HG03521 (cell line): ENCODE results near the gene POLE.
"Not testable (repeated sequence)": the region's sequence is repeated elsewhere in the genome, so short reads cannot be mapped to it uniquely, and the experiment has no call there.

ENCODE experiments used
- ATAC-seq: cut with Tn5 transposase; IDR thresholded peaks from one replicate; pipeline ENCODE4 v1.9.1; 2021; ENCODE audit warnings: mild to moderate bottlenecking, moderate library complexity; ENCODE audit not compliant: unreplicated experiment

Gene POLE

DNA sequence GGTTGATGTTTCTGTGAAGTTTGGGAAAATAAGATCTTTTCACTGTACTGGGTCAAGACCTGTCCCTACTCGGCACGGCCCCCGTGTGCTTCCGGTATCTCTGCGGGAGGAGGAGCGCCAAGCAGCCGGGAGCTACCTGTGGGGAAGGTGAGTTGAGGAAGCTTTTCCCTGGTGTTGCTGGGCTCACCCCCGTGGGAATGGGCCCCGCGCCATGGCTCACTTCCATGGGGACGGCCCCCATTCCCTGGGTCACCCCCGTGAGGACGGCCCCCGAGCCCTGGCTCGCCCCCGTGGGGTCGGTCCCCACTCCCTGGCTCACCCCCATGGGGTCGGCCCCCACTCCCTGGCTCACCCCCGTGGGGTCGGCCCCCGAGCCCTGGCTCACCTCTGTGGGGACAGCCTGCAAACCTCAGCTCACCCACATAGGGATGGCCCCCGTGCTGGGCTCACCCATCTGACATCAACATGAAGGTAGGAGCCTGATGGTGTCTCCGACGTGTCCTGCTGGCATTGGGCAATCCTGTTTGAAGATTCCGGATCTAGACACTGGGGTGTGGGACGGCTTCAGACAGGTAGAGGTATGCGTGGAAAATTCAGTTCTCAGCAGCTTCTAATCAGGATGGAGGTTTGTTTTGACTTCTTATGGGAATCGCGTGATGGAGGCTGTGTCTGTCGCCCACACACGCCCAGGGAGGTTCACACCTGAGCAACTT is 85.8 kb downstream of the POLE start:
- ATAC-seq = no peak

DNA sequence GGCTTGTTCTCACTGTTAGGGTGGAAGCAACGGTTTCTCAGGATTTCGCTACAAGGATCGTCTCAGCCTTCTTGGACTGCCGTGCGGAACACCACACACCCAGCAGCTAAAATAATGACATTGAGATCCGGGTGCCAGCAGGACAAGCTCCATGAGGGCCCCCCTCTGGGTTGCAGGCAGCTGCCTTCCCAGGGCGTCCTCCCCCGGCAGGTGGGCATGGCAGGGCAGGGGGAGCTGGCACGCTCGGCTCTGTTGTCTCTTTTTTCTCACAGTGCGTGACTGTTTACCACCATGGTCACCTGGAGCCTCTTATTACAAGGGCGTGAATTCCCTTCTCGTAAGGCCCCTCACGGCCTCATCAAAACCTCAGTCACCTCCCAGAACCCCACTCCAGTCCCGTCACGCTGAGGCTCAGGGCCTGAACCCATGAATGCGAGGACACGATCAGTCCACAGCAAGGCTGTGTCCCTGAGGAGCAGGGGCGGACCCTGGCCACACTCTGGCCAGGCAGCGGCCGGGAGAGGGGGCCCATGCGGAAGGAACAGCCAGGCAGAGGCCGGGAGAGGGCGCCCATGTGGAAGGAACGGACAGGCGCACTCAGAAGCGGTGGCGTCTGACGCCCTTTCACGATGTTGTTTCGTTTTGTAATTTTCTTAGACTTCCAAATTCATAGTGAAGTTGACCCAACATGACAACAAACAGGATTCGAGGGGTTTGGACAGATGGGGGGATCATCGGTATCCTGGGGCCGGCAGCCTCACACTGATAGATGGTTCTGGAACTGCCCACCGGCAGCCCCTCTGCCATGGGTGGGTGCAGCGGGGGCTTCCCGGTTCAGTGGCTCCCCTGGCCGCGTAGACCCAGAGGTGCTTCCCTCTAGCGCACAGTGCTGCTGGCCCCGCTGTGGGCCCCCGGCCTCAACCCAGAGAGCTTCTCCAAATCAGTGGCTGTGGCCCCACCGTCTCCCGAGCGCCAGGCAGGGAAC is 86.8 kb downstream of the POLE start:
- no peak for ATAC-seq

DNA sequence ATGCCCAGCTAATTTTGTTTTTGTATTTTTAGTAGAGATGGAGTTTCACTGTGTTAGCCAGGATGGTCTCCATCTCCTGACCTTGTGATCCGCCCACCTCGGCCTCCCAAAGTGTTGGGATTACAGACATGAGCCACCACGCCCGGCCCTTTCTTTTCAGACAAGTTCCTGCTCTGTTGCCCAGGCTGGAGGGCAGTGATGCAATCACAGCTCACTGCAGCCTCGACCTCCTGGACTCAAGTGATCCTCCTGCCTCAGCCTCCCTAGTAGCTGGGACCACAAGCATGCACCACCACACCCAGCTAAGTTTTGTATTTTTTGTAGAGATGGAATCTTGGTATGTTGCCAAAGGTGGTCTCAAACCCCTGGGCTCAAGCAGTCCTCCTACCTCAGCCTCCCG is 87.6 kb downstream of the POLE start:
- ATAC-seq = not testable (repeated sequence)

DNA sequence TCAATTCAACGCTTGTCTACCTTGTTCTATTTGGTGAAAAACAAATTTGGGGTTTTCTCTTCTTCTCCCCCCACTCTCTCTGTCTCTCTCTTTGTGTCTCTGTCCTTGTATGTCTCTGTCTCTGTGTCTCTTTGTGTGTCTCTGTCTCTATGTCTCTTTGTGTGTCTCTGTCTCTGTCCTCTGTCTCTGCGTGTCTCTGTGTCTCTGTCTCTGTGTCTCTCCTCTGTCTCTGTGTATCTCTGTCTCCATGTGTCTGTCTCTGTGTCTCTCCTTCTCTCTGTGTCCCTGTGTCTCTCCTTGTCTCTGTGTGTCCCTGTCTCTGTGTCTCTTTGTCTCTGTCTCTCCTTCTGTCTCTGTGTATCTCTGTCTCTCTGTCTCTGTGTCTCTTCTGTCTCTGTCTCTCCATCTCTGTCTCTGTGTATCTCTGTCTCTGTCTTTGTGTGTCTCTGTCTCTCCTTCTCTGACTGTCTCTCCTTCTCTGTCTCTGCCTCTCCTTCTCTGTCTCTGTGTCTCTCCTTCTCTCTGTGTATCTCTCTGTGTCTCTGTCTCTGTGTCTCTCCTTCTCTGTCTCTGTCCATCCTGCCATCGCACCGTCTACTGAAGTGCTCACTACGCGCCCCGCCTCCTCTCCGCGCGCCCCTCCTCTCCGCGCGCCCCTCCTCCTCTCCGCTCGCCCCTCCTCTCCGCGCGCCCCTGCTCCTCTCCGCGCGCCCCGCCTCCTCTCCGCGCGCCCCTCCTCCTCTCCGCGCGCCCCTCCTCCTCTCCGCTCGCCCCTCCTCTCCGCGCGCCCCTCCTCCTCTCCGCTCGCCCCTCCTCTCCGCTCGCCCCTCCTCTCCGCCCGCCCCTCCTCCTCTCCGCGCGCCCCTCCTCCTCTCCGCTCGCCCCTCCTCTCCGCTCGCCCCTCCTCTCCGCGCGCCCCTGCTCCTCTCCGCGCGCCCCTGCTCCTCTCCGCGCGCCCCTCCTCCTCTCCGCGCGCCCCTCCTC is 89.5 kb downstream of the POLE start:
- ATAC-seq = no peak

DNA sequence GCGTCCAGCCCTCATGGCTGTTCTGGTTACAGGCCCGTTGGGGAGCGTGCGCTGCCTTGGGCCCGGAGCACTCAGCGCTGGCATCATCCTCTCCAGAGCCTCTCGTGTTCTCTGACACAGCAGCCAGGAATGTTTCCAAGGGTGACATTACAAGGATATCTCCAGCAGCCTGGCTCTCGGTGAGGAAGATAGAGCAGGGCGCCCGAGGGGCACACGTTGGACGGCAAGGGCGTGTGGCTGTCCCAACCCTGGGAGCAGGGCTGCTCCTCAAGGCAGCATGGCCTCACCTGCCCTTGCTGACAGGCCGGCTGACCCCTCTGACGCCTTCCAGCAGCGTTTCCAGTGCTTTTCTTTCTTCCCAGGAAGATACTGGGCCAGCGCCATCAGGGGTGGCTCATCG is 91.1 kb downstream of the POLE start:
- no peak for ATAC-seq

DNA sequence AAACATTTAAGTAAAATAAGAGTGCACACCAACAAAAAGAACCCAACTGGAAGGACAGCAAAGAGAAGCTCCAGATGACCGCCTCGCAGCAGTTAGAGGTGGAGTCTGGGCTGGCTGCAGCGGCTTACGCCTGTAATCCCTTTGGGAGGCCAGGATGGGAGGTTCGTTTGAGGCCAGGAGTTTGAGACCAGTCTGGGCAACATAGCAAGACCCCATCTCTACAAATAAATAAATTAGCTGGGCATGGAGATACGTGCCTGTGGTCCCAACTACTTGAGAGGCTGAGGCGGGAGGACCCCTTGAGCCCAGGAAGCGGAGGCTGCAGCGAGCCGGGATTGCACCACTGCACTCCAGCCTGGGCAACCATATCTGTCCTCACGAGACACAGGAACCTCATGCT is 92.0 kb downstream of the POLE start:
- no peak for ATAC-seq

DNA sequence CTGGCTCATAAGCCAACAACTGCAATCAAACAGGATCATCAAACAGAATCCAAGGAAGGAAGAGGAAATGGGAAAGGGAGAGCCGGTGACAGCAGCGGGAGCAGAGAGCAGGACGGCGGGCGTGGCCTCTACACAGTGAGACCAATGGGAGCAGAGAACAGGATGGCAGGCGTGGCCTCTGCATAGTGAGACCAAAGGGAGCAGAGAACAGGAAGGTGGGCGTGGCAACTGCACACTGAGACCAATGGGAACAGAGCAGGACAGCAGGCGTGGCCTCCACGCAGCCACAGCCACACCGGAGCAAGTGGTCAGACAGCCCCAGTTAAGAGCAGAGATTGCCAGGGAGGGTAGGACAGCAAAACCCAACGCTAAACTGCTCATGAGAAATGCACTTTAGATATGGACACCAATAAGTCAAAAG is 93.2 kb downstream of the POLE start:
- ATAC-seq = no peak

DNA sequence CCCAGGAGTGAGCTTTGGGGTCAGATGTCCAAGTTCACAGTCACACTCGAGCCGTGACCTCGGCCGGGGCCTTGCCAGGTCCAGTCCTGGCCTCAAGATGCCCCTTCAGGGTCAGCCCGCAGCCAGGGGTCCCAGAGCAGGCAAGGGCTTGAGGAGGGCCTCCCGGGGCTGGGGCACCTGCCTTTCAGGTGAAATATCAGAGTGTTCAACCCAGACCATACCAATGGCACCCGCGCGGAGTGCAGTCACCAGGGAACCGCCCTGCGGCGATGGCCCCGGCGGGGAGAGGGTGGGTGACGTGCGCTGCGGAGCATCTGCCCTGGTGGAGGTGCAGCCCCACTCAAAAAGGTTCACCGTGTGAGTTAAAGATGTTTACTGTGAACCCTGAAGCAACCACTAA is 93.6 kb downstream of the POLE start:
- ATAC-seq = no peak

DNA sequence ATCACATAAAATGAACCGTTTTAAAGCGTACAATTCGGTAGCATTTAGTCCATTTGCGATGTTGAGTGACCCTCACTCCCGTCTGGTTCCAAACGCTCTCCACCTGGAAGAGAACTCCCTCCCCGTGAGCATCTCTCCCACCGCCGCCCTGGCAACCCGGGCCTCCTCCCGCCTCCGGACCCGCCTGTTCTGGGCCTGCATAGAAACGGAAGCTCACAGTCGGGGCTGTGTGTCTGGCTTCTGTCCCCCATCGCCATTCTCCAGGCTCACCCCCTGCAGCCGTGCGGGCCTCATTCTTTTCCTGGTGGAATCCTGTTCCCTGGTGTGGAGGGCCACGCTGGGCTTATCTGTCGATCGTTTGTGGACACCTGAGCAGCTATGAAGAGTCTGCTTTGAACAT is 94.1 kb downstream of the POLE start:
- ATAC-seq = no peak

DNA sequence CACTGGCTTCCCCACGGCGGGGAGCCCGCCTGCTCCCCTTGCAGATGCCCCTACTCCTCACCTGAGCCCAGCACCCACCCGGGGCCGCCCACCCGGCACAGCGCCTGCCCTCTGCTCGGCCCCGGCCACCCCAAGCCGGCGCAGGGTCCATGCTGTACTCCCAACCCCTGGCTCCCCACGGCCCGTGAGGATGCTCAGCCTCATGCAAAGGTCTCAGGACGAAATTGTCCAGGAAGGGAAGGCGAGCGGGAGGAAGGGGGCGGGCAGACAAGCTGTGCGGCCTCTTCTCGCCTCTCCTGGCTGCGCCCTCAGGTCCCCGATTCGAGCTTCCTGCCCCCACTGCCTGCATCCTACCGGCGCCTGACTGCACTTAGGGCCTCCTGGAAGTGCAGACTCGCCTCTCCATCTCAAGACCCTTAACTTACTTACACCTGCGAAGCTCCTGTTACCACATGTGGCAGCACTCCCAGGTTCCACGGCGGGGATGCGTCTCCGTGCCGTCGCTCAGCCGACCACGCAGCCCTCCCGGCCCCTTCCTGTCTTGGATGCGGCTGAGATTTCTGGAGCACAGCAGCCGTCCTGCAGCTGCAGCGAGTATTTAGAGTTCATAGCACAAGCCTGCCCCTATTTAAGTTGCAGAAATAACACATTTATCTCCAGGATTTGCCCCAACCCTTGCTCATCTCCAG is 94.7 kb downstream of the POLE start:
- ATAC-seq = no peak

DNA sequence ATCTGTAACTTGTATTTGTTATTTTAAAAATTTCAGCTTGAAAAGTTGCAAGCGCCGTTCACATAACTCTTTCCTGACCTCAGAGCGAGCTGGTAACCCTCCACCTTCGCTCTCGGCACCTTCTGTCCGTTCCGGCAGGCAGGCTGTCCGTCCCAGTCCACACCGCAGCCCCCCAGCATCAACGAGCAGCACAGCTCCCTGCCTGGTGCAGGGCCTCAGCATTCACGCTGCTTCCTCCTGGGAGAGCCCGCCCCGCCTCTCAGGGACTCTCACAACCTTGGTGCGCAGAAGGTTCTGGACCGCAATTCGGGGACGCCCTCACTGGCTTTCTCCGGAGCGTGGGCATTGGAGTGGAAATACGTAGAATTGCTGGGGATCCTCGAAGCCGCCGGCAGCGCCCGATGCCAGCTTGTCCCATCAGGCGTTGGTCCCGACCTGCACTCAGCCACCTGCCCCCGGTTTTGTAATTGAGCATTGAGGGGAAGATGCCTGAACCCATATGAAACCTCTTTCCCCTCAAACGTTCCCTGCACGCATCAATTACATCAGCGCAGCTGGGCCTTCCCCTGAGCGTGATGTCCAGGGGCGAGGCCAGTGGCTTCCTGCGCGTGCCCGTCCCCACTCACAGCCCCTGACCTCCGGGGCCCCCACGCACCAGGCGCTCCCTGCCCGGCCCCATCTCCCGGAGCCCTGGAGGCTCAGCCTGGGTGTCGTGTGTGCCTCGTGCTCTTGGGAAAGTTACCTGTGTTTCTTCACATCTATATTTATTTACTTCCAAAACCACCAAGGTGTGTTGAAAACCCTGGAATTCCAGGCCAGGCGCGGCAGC is 95.8 kb downstream of the POLE start:
- no peak for ATAC-seq

DNA sequence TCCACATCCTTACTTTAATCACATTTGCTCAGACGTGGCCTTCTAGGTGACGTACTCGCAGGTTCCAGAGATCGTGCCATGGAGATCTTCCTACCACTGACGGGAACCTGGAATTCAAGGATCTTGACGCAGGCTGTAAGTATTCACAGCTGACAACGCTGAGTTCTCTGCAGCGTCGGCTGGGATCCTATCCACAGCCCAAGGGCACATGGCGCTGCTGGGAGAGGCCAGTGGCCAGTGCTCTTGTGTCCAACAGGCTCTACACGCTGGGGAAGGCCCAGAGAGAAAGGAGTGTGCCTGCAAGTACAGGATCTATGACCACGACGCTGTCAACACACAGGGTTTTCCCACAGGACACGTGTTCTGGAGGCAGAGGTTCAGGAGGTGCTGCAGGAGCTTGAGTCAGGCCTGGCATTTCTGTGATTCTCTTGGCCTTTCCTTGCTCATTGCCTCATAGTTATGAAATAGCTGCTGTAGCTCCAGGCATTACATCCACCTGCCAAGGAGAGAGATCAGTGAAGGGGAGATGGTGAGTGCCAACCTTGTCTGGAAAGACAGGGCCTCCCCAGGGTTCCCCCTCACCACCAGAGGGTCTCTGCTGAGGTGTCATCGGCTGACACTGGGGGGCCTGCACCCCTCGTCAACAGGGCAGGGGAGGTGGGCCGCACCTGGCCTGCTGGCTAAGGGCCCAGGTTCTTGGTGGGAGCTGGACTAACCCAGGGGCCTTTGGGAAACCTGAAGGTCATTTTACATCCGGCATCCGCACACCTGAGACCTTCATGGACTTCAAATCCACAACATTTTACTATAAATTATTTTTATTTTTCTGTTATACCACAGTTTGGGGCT is 98.1 kb downstream of the POLE start:
- no peak for ATAC-seq

DNA sequence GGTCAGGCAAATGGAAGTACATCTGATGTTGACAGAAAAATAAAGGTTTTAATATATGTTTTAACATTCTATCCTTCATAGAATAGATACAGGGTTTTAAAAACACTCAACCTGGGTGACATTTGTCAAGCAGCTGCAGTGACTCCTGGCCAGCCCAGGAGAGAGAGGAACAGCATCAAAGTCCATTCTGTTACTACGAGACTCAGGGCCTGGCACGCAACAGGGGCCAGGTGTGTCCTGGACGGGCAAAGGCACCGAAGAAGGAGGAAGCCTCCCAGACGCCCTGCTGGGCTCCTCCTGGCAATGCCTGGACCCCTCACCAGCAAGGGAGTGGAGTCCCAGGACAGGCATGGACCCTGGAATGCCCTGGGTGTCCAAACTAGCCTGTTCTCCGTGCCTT is 98.8 kb downstream of the POLE start:
- ATAC-seq = no peak

DNA sequence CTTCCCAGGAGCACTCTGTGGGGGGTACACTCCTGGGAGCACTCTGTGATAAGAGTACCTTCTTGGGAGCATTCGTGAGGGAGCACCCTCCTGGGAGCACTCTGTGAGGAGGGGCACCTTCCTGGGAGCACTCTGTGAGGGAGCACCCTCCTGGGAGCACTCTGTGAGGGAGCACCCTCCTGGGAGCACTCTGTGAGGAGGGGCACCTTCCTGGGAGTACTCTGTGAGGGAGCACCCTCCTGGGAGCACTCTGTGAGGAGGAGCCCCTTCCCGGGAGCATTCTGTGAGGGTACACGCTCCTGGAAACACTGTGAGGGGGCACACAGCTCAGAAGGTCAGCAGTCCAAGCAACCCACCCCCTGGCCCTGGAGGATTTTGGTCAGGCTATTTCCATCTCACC is 99.4 kb downstream of the POLE start:
- no peak for ATAC-seq

DNA sequence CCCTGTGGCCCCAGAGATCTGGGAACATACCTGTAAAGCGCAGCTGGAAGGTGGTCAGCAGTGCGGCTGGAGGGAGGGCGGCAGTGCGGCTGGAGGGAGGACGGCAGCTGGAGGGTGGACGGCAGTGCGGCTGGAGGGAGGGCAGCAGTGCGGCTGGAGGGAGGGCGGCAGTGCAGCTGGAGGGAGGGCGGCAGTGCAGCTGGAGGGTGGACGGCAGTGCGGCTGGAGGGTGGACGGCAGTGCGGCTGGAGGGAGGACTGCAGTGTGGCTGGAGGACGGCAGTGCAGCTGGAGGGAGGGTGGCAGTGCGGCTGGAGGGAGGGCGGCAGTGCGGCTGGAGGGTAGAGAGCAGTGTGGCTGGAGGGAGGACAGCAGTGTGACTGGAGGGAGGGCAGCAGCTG is 100.2 kb downstream of the POLE start:
- no peak for ATAC-seq

DNA sequence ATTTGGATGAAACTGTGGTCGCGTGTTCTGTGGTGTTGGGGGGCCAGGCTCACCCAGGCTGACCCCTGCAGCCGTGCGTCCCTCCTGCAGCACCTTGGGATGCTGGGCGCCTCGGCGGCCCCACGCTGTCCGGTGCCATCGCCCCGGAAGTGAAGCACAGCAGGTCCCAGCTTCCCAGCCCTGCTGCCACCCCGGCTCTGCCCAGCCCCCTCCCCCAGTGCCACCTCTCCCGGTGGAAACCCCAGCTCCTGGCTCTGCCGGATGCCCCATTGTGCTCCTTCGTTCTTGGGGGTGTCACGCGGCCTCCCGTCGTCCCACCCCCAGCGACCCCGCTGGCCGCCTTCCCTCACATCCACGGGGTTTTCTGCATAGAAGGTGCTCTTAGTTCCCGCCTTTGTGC is 102.0 kb downstream of the POLE start:
- ATAC-seq = no peak

DNA sequence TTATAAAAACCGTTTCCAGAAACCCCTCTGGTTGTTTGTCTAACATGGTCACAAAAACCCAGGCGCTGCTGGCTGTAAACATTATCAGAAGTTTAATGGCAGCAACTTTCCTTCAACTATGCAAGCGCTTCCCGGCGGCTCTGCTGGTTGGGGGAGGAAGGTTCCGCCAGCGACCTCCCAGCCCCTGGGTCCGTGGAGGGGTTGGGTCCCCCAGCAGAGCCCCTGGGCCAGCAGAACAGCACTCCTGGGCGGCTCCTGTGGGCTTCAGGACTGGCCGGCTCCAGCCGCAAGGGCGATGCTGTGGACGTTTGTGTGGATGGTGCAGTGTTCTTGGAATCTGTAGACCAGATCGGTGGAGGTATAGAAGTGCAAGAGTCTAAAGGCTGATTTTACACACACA is 102.7 kb downstream of the POLE start:
- no peak for ATAC-seq

DNA sequence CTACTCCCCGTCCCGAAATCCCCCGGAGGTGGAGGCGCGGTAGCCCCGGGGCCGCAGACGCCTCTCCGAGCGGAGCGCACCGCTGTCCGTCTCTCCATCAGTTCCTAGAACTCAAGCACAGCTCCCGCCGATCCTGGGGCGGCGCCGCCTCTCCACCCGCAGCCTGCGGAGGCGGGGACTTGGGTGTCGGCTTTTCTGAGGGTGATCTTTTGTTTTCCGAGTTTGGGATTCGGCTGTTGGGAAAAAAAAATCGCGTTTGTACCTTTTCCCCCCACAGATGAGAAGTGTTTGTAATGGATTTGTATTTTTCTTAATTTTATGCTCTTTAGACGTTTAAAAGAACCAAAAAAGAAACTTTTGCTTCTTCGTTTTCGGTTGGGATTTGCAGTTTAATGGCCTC is 103.4 kb downstream of the POLE start:
- ATAC-seq = no peak

DNA sequence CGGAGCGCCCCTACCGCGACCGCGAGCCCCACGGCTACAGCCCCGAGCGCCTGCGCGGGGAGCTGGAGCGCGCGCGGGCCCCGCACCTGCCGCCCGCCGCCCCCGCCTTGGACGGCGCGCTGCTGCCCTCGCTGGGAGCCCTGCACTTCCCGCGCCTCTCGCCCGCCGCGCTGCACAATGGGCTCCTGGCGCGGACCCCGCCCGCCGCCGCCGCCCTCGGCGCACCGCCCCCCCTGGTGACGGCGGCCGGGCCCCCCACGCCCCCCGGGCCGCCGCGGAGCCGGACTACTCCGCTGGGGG is 103.8 kb downstream of the POLE start:
- ATAC-seq = no peak
